ENCODE data around the gene ABRACL. TPM values are rescaled to one million over a fixed set of nuclear protein-coding genes. Genes with fewer than 3 reads are reported as not detected.

The ABRACL gene
- total RNA-seq, result 10 to 100 TPM in 1 of 2 donors, 1 to 10 TPM in 1; 8.0 to 10.2 TPM

- Histone ChIP-seq H3K4me1 (peaks cover 0 to 17% of the 10 kb centered on the region in 2 donors), H3K4me3 (peak within 1 kb of the TSS; percentile 82 to 96), H3K36me3 (no peaks in the 10 kb centered on the region), H3K27me3 (no peaks in the 10 kb centered on the region), H3K27ac (peak within 1 kb of the TSS; percentile 83 to 85), H3K9me3 (no peaks in the 10 kb centered on the region)
- TF ChIP-seq CTCF (IDR thresholded peaks at IDR 0.05), result no peak
- DNase-seq (ENCODE audit: low spot score), result no peak
These were observed at the start of gene ABRACL for GRCh38 chr6:139028658-139029469. TSS of gene ABRACL (plus strand) at chr6:139028745. CDS start at chr6:139034161, 5,416 bp downstream.

- H3K27ac ChIP-seq, result no peak overlapping the region
- DNase-seq (ENCODE audit: low spot score), result no peak
- peaks cover 0 to 56% of the 10 kb centered on the region in 2 donors for H3K4me1 ChIP-seq
- H3K4me3 ChIP-seq, result no peak overlapping the region
- TF ChIP-seq CTCF (IDR thresholded peaks at IDR 0.05), result no peak
- H3K9me3 ChIP-seq, result no peaks in the 10 kb centered on the region
- no peaks in the 10 kb centered on the region for H3K36me3 ChIP-seq
- H3K27me3 ChIP-seq, result no peaks in the 10 kb centered on the region
These were observed 49.2 kb upstream of the ABRACL start for GRCh38 chr6:138979365-138979764.

GRCh38 chr6:138979813-138980668 lies 48.5 kb upstream of the ABRACL start:
- Histone ChIP-seq H3K4me3 (no peak overlapping the region), H3K9me3 (no peaks in the 10 kb centered on the region), H3K4me1 (peaks cover 0 to 62% of the 10 kb centered on the region in 2 donors), H3K27me3 (no peaks in the 10 kb centered on the region), H3K36me3 (no peaks in the 10 kb centered on the region), H3K27ac (no peak overlapping the region)
- no peak for DNase-seq (ENCODE audit: low spot score)
- TF ChIP-seq CTCF (IDR thresholded peaks at IDR 0.05), result no peak

DNA sequence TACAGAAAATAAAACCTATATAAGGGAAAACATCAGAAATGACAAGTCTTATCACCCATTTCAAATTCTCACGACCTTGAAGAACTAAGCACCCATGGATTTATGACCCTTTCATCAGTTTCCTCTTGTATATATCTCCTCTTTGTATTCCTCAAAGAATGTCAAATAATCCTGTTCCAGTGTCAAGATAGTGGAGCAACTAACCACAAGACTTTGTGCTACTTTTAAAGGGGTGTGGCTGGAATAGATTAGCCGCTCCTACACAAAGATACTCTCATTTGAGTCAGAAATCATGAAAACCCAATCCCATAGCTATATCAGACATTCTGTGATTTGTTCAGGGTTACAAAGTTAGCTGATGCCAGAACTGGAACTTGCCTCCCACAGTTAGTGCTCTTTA lies 47.1 kb upstream of the ABRACL start:
- no peak for DNase-seq (ENCODE audit: low spot score)
- TF ChIP-seq CTCF (IDR thresholded peaks at IDR 0.05), result no peak
- Histone ChIP-seq H3K4me1 (peaks cover 0 to 76% of the 10 kb centered on the region in 2 donors), H3K9me3 (no peaks in the 10 kb centered on the region), H3K36me3 (no peaks in the 10 kb centered on the region), H3K4me3 (no peak overlapping the region), H3K27ac (no peak overlapping the region), H3K27me3 (no peaks in the 10 kb centered on the region)

- Histone ChIP-seq H3K27ac (peak overlapping the region; percentile 87 to 94), H3K36me3 (no peaks in the 10 kb centered on the region), H3K4me3 (peak overlapping the region; percentile 71 to 87), H3K4me1 (peaks cover 0 to 51% of the 10 kb centered on the region in 2 donors), H3K9me3 (no peaks in the 10 kb centered on the region), H3K27me3 (no peaks in the 10 kb centered on the region)
- no peak for TF ChIP-seq CTCF (IDR thresholded peaks at IDR 0.05)
- no peak for DNase-seq (ENCODE audit: low spot score)
These were observed 42.0 kb upstream of the ABRACL start for GRCh38 chr6:138986578-138986977.
